ENCODE measurements around the gene SKAP2. TPM values are rescaled to one million over a fixed set of nuclear protein-coding genes. Genes with fewer than 3 reads are reported as not detected.

SKAP2 gene
- total and polyA plus RNA-seq, 7 donors: 3.2 to 19.4 (median 8.3) TPM

DNA sequence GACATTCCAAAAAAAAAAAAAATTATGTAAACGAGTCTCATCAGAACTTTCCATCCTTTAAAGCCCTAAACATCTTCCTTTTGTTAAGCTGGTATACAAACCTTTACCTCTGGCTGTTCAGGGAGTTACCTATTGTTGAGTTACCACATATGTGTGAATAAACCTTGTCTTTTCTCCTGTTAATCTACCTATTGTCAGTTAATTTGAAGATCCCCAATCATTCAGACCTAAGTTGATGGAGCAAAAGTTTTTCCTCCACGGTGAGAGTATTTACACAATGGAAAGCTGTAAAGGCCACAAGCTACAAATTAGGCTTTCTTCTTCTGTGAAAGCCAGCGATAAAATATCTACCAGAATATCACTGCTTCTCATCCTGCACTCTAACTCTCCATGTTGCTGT, 80.3 kb downstream of the SKAP2 start:
- H3K4me1 ChIP-seq: no peaks in the 10 kb centered on the region
- no peak overlapping the region for H3K27ac ChIP-seq
- ATAC-seq: no peak
- 46 to 51% (median 48%) methylated on average over 3 of the region's 3 CpGs for WGBS, 3 donors
- no peaks in the 10 kb centered on the region for H3K36me3 ChIP-seq (ENCODE audit: insufficient read depth in 1 of 2, low read depth in 1 of 2)
- intact Hi-C loops (cut with DNase I): no loop called here
- TF ChIP-seq, protein P1, sequence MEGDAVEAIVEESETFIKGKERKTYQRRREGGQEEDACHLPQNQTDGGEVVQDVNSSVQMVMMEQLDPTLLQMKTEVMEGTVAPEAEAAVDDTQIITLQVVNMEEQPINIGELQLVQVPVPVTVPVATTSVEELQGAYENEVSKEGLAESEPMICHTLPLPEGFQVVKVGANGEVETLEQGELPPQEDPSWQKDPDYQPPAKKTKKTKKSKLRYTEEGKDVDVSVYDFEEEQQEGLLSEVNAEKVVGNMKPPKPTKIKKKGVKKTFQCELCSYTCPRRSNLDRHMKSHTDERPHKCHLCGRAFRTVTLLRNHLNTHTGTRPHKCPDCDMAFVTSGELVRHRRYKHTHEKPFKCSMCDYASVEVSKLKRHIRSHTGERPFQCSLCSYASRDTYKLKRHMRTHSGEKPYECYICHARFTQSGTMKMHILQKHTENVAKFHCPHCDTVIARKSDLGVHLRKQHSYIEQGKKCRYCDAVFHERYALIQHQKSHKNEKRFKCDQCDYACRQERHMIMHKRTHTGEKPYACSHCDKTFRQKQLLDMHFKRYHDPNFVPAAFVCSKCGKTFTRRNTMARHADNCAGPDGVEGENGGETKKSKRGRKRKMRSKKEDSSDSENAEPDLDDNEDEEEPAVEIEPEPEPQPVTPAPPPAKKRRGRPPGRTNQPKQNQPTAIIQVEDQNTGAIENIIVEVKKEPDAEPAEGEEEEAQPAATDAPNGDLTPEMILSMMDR (IDR thresholded peaks at IDR 0.05): no peak
- H3K4me3 ChIP-seq: no peak overlapping the region
- DNase-seq: no peak
- no peaks in the 10 kb centered on the region for H3K27me3 ChIP-seq (ENCODE audit: insufficient read depth in 3 of 3, low read length in 2 of 3)
- H3K9me3 ChIP-seq: no peaks in the 10 kb centered on the region

DNA sequence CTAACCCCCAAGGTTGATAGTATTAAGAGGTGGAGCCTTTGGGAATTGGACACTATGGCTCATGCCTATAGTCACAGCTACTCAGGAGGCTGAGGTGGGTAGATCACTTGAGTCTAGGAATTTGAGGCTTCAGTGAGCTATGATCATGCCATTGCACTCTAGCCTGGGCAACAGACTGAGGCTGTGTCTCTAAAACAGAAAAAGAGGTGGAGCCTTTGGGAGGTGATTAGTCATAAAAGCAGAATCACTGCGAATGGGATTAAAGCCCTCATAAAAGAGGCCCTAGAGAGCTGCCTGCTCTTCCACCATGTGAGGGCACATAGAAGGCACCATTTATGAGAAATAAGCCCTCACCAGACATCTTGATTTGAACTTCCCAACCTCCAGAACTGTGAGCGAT, 81.9 kb downstream of the SKAP2 start:
- H3K36me3 ChIP-seq (ENCODE audit: insufficient read depth in 1 of 2, low read depth in 1 of 2): no peaks in the 10 kb centered on the region
- no peak for ATAC-seq
- H3K4me3 ChIP-seq: no peak overlapping the region
- no peaks in the 10 kb centered on the region for H3K9me3 ChIP-seq
- WGBS, 3 donors: 69 to 85% (median 81%) methylated on average over 2 of the region's 2 CpGs
- H3K27ac ChIP-seq: no peak overlapping the region
- TF ChIP-seq, protein P1 (IDR thresholded peaks at IDR 0.05): no peak
- intact Hi-C loops (cut with DNase I): no loop called here
- H3K4me1 ChIP-seq: no peaks in the 10 kb centered on the region
- no peaks in the 10 kb centered on the region for H3K27me3 ChIP-seq (ENCODE audit: insufficient read depth in 3 of 3, low read length in 2 of 3)
- no peak for DNase-seq

DNA sequence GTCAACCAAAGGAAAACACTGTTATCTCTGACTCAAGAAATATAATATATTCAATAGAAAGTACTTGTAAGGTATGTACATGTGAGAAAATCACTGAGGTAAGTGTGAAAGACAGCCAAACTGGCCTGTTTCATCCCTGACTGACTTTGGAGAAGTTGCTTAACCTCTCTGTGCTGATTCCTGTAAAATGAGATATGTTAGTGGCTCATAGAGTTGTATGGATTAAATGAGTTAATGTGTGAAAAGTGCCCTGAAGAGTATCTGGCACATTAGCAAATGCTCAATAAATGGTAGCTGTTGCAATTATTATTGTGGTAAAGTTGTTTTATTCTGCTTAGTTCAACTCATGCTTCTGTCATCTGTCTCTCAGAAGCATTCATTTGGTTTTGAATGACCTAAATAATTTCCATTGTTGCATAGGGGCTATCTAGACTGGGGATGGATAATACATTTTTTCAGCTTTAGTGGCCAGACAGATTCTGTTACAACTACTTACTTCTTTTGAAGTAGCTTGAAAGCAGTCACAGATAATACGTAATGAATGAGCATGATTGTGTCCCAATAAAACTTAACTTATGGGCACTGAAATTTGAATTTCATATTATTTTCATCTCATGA, 84.3 kb downstream of the SKAP2 start:
- intact Hi-C loops (cut with DNase I): no loop called here
- DNase-seq (no peak), ATAC-seq (no peak)
- TF ChIP-seq, protein P1 (IDR thresholded peaks at IDR 0.05): no peak
- Histone ChIP-seq H3K27me3 (ENCODE audit: insufficient read depth in 3 of 3, low read length in 2 of 3) (no peaks in the 10 kb centered on the region), H3K9me3 (no peaks in the 10 kb centered on the region), H3K4me1 (no peaks in the 10 kb centered on the region), H3K4me3 (no peak overlapping the region), H3K27ac (no peak overlapping the region), H3K36me3 (ENCODE audit: insufficient read depth in 1 of 2, low read depth in 1 of 2) (no peaks in the 10 kb centered on the region)
- WGBS, 3 donors: 89 to 96% (median 96%) methylated on average over 1 of the region's 1 CpG

DNA sequence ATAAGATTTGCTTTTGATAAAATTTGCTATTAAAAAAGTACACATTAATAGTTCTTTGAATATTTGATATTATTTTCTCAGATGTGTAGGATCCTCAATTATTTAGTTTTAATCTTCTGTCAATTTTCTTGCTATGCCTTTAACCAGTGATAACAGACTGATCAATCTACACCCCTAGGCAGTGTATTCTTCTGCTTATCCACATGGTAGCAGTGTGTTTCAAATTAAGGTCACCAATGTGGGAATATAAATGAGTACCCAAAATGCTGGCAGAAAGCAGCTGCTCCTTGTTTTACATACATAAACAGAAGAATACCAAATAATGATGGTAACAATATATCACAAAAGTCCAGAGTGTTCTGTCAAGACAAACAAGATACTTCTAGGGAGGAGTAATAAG, 87.0 kb downstream of the SKAP2 start:
- Histone ChIP-seq H3K36me3 (ENCODE audit: insufficient read depth in 1 of 2, low read depth in 1 of 2) (no peaks in the 10 kb centered on the region), H3K27me3 (ENCODE audit: insufficient read depth in 3 of 3, low read length in 2 of 3) (no peaks in the 10 kb centered on the region), H3K27ac (no peak overlapping the region), H3K9me3 (no peaks in the 10 kb centered on the region), H3K4me1 (no peaks in the 10 kb centered on the region), H3K4me3 (no peak overlapping the region)
- intact Hi-C loops (cut with DNase I): no loop called here
- DNase-seq (no peak), ATAC-seq (no peak)
- TF ChIP-seq, protein P1 (IDR thresholded peaks at IDR 0.05): no peak

DNA sequence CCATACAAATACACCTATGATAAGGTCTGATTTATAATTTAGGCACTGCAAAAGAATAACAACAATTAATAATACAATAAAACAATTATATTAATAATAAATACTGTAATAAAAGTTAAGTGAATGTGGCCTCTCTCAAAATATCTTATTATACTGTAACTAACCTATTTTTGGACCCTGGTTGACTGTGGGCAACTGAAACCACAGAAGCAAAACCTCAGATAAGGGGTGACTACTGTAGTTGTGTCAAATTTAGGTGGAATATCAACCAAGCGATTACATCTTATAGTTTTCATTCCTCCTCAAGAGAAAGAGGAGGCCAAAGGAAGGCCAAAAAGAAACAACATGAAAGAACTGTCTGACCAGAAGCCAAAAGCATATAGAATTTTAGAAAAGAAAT, 103.9 kb downstream of the SKAP2 start:
- H3K27me3 ChIP-seq (ENCODE audit: insufficient read depth in 3 of 3, low read length in 2 of 3): no peaks in the 10 kb centered on the region
- intact Hi-C loops (cut with DNase I): no loop called here
- H3K9me3 ChIP-seq: no peaks in the 10 kb centered on the region
- no peak overlapping the region for H3K27ac ChIP-seq
- H3K4me1 ChIP-seq: no peaks in the 10 kb centered on the region
- no peak for DNase-seq
- ATAC-seq: no peak
- no peak overlapping the region for H3K4me3 ChIP-seq
- 94 to 100% (median 97%) methylated on average over 1 of the region's 1 CpG for WGBS, 3 donors
- H3K36me3 ChIP-seq (ENCODE audit: insufficient read depth in 1 of 2, low read depth in 1 of 2): no peaks in the 10 kb centered on the region
- TF ChIP-seq, protein P1 (IDR thresholded peaks at IDR 0.05): no peak
